Measurements from ENCODE around the gene PLD2.
"Not testable (repeated sequence)": the region's sequence is repeated elsewhere in the genome, so short reads cannot be mapped to it uniquely, and the experiment has no call there.

The PLD2 gene

GRCh38 chr17:4856937-4857314 is 50.0 kb downstream of the PLD2 start:
- DNase-seq (ENCODE audit: low read depth in 2 of 2): no peak

- not testable (repeated sequence) for DNase-seq (ENCODE audit: low read depth in 2 of 2)
These were observed 50.4 kb downstream of the PLD2 start for GRCh38 chr17:4857347-4857746.

DNA sequence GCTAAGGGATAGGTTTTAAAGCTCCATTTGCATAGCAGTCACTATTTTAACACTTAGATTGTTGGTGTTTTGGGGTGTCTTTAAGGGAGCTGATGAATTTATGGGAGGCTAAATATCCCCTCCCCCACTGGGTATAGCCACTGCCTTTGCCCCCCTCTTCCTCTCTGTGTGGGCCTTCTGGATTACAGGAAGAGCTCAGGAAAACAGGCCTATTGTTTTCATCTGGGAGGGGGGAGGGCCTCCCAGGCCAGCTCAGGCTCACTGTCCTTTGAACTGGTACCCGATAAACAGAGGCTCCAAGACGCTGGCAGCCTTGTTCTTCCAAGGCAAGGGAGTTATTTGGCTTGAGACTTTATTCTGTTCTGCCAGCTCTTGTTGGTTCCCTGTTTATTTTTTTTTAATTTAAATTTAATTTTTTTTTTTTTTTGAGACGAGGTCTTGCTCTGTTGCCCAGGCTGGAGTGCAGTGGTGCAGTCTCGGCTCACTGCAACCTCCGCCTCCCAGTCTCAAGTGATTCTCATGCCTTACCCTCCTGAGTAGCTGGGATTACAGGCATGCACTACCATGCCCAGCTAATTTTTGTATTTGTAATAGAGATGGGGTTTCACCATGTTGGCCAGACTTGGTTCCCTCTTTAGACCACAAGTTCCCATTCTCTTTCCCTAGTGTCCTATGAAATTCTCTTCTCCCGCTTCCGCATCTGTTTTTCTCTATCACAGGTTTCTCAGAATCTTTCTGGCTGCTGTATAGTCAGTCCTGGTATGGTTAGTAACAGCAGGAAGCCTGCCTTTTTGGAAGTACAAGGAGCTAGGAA is 51.3 kb downstream of the PLD2 start:
- no peak for DNase-seq (ENCODE audit: low read depth in 2 of 2)

DNA sequence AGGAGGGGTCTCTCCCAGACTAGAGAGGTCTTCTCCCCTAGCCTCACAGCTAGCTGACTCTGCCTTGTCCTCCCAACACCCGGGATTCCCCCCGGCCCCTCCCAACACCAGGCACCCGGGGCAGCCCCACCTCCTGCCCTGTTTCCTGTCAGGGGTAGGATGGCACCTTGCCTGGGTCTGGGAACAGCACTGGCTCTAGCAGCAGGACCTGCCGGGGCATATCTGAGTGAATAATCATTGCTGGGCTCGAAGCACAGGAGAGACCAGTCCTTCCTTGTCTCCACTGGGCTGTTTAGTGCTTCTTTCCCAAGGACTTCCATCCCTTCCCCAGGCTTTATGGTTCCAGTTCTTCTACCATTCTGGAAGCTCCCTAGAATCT is 51.9 kb downstream of the PLD2 start:
- no peak for DNase-seq (ENCODE audit: low read depth in 2 of 2)

DNA sequence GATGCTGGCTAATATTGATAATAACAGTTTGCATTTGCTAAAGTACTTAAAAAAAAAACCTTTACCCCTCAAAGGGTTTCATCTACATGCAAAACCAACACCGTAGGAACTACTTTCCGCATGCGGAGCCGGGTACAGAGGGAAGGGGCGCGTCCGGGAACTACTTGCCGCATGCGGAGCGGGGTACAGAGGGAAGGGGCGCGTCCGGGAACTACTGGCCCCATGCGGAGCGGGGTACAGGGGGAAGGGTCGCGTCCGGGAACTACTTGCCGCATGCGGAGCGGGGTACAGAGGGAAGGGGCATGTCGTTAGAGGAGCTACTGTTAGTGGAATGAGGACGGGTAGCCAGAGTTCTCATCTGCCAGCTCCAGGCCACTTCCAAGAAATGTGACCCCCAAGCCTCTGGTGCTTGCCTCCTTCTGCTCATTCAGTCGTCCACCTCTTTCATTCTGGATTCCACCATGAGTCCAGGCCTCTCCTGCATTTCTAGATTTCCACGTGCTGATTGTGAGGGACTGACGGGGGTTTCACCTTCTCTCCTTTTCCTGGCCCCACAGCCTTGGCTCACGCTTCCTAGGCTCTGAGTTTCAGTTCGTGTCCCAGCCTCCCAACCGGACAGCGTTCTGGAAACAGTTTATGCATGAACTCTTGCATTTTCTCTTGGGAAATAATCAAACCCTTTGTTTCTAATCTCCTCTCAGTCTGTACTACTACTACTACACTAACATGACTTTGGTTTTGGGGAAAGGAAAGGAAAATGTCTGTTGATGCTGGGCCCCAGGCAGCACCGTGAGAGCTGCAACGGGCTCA is 53.1 kb downstream of the PLD2 start:
- DNase-seq (ENCODE audit: low read depth in 2 of 2): no peak

DNA sequence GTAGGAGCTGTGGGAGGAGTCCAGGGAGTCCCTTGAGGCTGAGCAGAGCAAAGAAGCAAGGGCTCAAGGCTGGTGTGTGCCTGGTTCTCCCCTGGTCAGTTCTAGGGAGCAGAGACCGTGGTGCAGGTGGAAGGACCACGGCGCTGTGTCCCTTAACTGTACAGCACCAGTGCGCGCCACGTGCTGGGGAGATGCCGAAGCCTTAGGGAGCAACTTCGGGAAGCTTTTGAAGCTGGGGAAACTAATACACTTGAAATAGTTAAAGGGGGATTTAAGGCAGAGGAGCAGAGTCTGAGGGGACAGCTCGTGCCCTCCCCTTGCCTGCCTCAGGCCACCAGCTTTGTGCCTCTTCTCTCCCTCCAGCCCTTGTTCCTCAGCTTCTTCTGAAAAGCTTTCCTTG is 53.7 kb downstream of the PLD2 start:
- DNase-seq (ENCODE audit: low read depth in 2 of 2): no peak

GRCh38 chr17:4861052-4861451 is 54.1 kb downstream of the PLD2 start:
- DNase-seq (ENCODE audit: low read depth in 2 of 2): no peak

DNA sequence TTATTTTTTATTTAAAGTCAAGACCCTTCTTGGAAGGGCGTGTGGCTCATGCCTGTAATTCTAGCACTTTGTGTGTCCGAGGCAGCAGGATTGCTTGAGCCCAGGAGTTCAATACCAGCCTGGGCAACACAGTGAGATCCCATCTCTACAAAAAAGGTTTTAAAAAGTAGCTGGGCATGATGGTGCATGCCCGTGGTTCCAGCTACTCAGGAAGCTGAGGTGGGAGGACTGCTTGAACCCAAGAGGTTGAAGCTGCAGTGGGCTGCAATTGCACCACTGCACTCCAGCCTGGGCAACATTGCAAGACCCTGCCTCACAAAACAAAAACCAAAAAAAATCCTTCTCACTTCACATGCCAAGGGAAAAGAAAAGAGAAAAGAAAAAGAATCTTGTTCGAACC is 55.8 kb downstream of the PLD2 start:
- no peak for DNase-seq (ENCODE audit: low read depth in 2 of 2)

- DNase-seq (ENCODE audit: low read depth in 2 of 2): no peak
These were observed 56.4 kb downstream of the PLD2 start for GRCh38 chr17:4863321-4863720.

- DNase-seq (ENCODE audit: low read depth in 2 of 2): not testable (repeated sequence)
These were observed 60.6 kb downstream of the PLD2 start for GRCh38 chr17:4867535-4867934.

- not testable (repeated sequence) for DNase-seq (ENCODE audit: low read depth in 2 of 2)
These were observed 62.4 kb downstream of the PLD2 start for GRCh38 chr17:4869058-4869998.

DNA sequence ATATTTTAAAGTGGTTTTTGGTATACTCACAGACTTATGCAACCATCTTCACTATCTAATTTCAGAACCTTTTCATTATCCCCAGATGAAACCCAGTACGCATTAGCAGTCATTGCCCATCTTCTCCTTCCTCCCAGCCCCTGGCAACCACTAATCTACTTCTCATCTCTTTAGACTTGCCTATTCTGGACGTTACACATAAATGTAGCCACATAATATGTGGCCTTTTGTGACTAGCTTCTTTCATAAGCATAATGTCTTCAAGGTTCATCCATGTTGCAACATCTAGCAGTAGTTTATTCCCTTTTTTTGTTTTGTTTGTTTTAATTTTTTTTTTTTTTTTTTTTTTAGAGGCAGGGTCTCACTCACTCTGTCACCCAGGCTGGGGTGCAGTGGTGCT is 63.9 kb downstream of the PLD2 start:
- DNase-seq (ENCODE audit: low read depth in 2 of 2): no peak

DNA sequence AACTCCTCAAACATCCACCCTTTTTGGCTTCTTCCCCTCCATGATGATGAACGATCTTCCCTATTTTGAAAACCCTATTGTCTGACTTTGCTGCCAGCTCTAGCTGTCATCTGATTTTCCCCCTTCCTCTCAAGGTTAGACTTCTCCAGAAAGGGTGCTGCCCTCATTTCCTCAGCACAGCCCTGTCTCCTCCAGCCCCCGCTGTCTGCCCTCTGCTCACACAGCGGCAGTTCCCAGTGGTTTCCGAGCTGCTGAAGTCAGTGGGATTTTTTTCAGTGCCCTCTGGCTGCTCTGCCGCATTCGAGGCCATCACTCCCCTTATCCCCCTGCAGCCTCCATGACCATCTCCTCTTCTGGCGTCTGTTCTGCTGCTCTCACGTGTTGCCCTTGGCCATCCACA is 65.8 kb downstream of the PLD2 start:
- DNase-seq (ENCODE audit: low read depth in 2 of 2): no peak

Measured in stimulated activated CD8-positive, alpha-beta memory T cell treated with anti-CD3 and anti-CD28 coated beads, Interleukin-15, amount 100 ng/mL, for 48 hours (primary cell).